Astrocyte of the spinal cord (primary cell): ENCODE results near the gene NELFCD.

Experiments used
- DNase-seq: peaks from one replicate; pipeline ENCODE4 v3.0.0; 2011; ENCODE audit warnings: low read depth, low spot score
- H3K4me3 ChIP-seq: 2 replicates; pipeline ENCODE4 v1.5.1; 2011; ENCODE audit warnings: low read depth, mild to moderate bottlenecking, low read length, moderate library complexity
- CTCF ChIP-seq: IDR thresholded peaks from 2 replicates; pipeline ENCODE4 v1.5.1; 2012; ENCODE audit warnings: low read depth, mild to moderate bottlenecking, low read length, inconsistent platforms
- in situ Hi-C: cut with HindIII; loops from 2 replicates; pipeline ENCODE4 v1.10.0; 2017; ENCODE audit warnings: low sequenced_read_pairs

The NELFCD gene

GRCh38 chr20:58993332-58994248 is 12.5 kb downstream of the NELFCD start:
- H3K4me3 ChIP-seq: no peak overlapping the region
- no peak for DNase-seq
- TF ChIP-seq CTCF: no peak
- in situ Hi-C loops: no loop called here

GRCh38 chr20:58994390-58995159 is 13.5 kb downstream of the NELFCD start:
- no peak for DNase-seq
- H3K4me3 ChIP-seq: no peak overlapping the region
- in situ Hi-C loops: no loop called here
- TF ChIP-seq CTCF: no peak

- H3K4me3 ChIP-seq: no peak overlapping the region
- no peak for DNase-seq
- in situ Hi-C loops: no loop called here
Observed at GRCh38 chr20:58995461-58996225, 14.6 kb downstream of the NELFCD start.

GRCh38 chr20:58996226-58996611 is 15.2 kb downstream of the NELFCD start:
- TF ChIP-seq CTCF: no peak
- DNase-seq: no peak
- H3K4me3 ChIP-seq: no peak overlapping the region
- in situ Hi-C loops: no loop called here

More at GRCh38 chr20:58995461-58996225, 14.6 kb downstream of the NELFCD start:
- TF ChIP-seq CTCF: no peak

- in situ Hi-C loops: no loop called here
- H3K4me3 ChIP-seq: no peak overlapping the region
- DNase-seq: no peak
- no peak for TF ChIP-seq CTCF
Observed at GRCh38 chr20:58997141-58997770, 16.2 kb downstream of the NELFCD start.

GRCh38 chr20:58998656-58999055 is 17.6 kb downstream of the NELFCD start:
- no peak for DNase-seq
- TF ChIP-seq CTCF: no peak
- no peak overlapping the region for H3K4me3 ChIP-seq
- in situ Hi-C loops: no loop called here
